GM12874 (cell line): ENCODE measurements around the gene STUB1.

Experiments used
- TF ChIP-seq, protein P1 (sequence below): IDR thresholded peaks from 2 replicates; pipeline ENCODE4 v1.5.1; 2011; ENCODE audit warnings: low read depth, mild to moderate bottlenecking, control low read depth, low read length, moderate library complexity; ENCODE audit not compliant: insufficient read depth

The STUB1 gene

DNA sequence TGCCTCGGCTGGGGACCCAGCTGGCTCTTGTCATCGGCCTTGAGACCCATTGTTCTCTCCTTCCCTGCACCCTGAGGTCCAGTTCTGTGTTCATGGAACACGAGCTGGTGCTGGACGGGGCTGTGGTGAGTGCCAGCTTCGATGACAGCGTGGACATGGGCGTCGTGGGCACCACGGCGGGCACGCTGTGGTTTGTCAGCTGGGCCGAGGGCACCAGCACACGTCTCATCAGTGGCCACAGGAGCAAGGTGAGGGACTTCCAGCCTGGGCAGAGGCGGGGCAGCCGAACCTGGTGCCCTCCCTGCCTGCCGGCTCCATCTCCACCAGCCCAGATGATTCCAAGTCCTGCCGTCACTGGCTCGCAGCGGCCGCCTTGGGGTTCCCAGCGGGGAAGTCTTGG, 17.6 kb upstream of the STUB1 start:
- TF ChIP-seq, protein P1, sequence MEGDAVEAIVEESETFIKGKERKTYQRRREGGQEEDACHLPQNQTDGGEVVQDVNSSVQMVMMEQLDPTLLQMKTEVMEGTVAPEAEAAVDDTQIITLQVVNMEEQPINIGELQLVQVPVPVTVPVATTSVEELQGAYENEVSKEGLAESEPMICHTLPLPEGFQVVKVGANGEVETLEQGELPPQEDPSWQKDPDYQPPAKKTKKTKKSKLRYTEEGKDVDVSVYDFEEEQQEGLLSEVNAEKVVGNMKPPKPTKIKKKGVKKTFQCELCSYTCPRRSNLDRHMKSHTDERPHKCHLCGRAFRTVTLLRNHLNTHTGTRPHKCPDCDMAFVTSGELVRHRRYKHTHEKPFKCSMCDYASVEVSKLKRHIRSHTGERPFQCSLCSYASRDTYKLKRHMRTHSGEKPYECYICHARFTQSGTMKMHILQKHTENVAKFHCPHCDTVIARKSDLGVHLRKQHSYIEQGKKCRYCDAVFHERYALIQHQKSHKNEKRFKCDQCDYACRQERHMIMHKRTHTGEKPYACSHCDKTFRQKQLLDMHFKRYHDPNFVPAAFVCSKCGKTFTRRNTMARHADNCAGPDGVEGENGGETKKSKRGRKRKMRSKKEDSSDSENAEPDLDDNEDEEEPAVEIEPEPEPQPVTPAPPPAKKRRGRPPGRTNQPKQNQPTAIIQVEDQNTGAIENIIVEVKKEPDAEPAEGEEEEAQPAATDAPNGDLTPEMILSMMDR, result no peak

DNA sequence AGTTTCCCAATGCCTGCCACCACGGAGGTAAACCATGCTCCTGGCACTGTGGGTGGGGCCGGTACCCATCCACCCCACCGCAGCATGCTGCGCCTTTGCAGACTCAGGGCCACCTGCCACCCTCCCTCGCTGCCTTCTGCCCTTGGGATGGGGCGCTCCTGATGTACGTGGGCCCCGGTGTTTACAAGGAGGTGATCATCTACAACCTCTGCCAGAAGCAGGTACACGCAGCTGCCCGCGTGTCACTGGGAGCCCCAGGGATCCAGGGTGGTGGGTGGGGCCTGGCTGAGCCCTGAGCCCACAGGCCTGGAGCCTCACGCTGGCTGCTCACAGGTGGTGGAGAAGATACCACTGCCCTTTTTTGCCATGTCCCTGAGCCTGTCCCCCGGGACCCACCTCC, 13.6 kb upstream of the STUB1 start:
- TF ChIP-seq, protein P1, result no peak

DNA sequence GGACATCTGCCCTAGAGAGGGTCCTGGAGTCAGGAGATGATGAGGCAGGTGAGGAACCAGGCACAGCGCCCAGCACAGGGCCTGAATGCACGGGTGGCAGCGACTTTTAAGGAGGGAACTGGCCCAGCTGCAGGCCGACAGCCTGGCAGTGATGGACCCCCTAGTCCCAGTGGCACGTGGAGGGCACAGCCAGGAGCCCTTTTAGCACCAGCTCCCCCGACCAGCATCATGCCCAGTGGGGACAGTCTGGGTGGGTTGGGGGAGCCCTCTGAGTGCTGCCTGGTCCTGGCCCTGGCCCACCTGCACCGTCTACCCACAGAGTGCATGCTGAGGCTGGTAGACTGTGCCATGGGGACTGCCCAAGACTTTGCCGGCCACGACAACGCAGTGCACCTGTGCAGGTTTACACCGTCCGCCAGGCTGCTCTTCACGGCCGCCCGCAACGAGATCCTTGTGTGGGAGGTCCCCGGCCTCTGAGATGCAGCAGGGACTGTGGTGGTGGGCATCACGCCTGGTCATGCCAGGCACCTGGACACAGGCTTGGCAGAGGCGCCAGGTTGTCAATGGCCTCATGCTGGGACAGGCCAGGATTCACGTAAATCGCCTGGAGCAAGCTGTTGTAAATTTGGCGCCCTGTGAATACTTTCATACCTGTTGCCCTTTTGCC, 13.0 kb upstream of the STUB1 start:
- TF ChIP-seq, protein P1, result no peak

DNA sequence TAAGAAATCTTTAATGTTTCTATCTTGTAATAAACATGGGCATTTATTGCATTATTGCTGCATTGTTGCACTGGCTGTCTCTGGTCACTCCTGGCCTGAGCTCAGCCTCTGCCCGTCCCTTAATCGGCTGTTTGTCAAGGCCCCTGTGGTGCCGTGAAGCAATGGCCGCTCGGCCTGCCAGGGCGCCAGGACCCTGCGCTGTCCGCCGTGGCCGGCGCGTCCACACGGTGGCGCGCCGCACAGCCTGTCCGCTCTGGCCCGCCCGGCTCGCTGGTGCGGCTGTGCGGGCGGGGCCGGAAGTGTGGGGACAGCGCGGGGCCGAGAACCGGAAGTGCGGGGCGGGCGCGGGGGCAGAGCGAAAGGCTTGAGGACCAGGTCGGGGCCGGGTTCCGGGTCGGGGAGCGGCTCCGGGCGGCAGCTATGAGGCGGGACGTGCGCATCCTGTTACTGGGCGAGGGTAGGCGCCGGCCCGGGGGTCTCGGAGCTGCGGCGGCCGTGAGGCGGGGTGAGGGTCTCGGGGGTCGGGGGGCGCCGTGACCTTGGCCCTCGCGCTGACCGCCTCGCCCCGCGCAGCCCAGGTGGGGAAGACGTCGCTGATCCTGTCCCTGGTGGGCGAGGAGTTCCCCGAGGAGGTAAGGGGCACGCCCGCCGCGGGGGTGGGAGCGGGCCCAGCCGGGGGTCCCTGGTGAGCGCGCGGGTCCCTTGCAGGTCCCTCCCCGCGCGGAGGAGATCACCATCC, 12.3 kb upstream of the STUB1 start, which contains the start of gene RHOT2:
RHOT2 (plus strand) TSS at position 353 of the 739 bp plus-strand sequence; CDS start at position 421, 68 bp downstream.
- TF ChIP-seq, protein P1, result peak; percentile 88

DNA sequence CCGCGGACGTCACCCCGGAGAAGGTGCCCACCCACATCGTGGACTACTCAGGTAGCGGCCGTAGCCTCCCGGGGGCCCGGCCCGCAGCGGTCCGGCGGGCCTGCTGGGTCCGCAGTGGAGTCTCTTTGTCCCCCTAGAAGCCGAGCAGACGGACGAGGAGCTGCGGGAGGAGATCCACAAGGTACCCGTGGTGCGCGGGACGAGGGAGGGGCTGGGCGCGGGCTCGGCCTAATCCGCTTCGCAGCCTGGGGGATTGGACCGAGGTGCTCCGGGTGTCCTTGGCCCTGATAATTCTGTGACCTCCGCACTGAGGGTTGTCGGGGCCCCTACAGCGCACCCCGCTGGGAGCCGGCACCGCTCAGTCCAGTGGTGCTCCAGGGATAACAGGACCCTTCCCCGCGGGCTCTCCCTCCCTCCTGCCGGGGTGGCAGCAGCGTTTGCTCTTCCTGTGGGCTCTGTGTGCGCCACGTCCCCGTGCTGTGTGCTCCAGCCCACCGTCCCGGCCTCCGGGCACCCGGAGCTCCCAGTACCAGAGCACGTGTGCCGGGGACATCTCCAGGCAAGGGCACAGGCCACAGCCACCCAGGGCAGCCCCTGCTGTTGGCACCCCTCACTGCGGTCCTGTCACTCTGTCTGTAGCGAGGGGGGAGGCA, 11.6 kb upstream of the STUB1 start:
- TF ChIP-seq, protein P1, result no peak

DNA sequence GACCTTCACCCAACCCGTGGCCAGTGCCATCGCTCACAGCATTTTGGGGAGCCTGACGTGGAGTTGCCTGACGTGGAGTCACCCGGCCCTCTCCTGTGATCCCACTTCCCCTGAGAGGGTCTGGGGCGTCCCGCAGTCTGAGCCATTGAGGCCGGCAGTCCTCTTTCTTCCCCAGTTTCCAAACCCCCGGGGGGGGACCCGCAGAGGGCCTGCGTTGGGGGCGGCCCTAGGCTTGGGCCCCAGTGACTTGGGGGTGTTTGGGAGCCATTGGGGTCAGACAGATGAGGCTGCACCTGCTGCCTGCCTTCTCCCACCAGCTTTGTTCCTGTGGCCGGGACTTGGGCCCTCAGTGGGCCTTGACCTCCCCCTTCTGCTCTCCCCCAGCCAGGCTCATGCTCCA, 10.5 kb upstream of the STUB1 start:
- TF ChIP-seq, protein P1, result no peak
